Liver (tissue), 9 donors: ENCODE measurements around the gene SLC1A2. TPM values are rescaled to one million over a fixed set of nuclear protein-coding genes. Genes with fewer than 3 reads are reported as not detected.

Source experiments
- DNase-seq: peaks from one replicate; pipeline ENCODE4 v3.0.0-alpha.2; 2017; ENCODE audit warnings: low spot score
- H3K27ac ChIP-seq, 2 donors: one replicate each; pipeline ENCODE4 v1.7.0; 2013; ENCODE audit warnings: inconsistent platforms in 2 of 2, low read length in 2 of 2, control low read depth in 1 of 2, low read depth in 1 of 2, mild to moderate bottlenecking in 1 of 2
- H3K27me3 ChIP-seq, 4 donors: one replicate each; pipeline versions ENCODE4 v1.6.1 to v1.7.0; 2013; ENCODE audit warnings: low read length in 3 of 4, inconsistent platforms in 1 of 4, mild to moderate bottlenecking in 1 of 4, moderate library complexity in 1 of 4; ENCODE audit not compliant: control insufficient read depth in 4 of 4, insufficient read depth in 4 of 4
- H3K36me3 ChIP-seq, 4 donors: one replicate each; pipeline versions ENCODE4 v1.6.1 to v1.7.0; 2013; ENCODE audit warnings: low read length in 3 of 4, mild to moderate bottlenecking in 3 of 4, low read depth in 1 of 4, moderate library complexity in 1 of 4; ENCODE audit not compliant: control insufficient read depth in 4 of 4, insufficient read depth in 3 of 4
- H3K4me1 ChIP-seq, 4 donors: one replicate each; pipeline versions ENCODE4 v1.6.1 to v1.7.0; 2013; ENCODE audit warnings: low read length in 3 of 4, mild to moderate bottlenecking in 3 of 4, moderate library complexity in 1 of 4; ENCODE audit not compliant: control insufficient read depth in 4 of 4, insufficient read depth in 4 of 4
- H3K4me3 ChIP-seq, 3 donors: one replicate each; pipeline versions ENCODE4 v1.6.1 to v1.7.0; 2013; ENCODE audit warnings: low read length in 3 of 3, control low read depth in 1 of 3, low read depth in 1 of 3, mild to moderate bottlenecking in 1 of 3
- H3K9ac ChIP-seq, 2 donors: one replicate each; pipeline ENCODE4 v1.7.0; 2013; ENCODE audit warnings: low read length in 2 of 2, mild to moderate bottlenecking in 2 of 2, moderate library complexity in 2 of 2, control low read depth in 1 of 2, low read depth in 1 of 2
- H3K9me3 ChIP-seq, 4 donors: one replicate each; pipeline versions ENCODE4 v1.6.1 to v1.7.0; 2013; ENCODE audit warnings: low read length in 3 of 4; ENCODE audit not compliant: control insufficient read depth in 4 of 4
- ATF3 ChIP-seq: IDR thresholded peaks from 2 replicates; pipeline ENCODE4 v1.6.1; 2016; ENCODE audit warnings: antibody characterized with exemption
- EGR1 ChIP-seq, 2 donors: IDR thresholded peaks; 2 replicates each; pipeline ENCODE4 v1.6.1; 2016 to 2018; ENCODE audit warnings: antibody characterized with exemption in 2 of 2, low read depth in 2 of 2
- FOXA2 ChIP-seq: IDR thresholded peaks from 2 replicates; pipeline ENCODE4 v1.6.1; 2016; ENCODE audit warnings: antibody characterized with exemption
- GABPA ChIP-seq, 2 donors: IDR thresholded peaks in 1 of 2; conservative IDR thresholded peaks in 1 of 2; 2 replicates each; pipeline ENCODE4 v1.6.1; 2016; ENCODE audit warnings: antibody characterized with exemption in 2 of 2, mild to moderate bottlenecking in 1 of 2, moderate library complexity in 1 of 2
- HNF4A ChIP-seq, 2 donors: conservative IDR thresholded peaks; 2 replicates each; pipeline ENCODE4 v1.6.1; 2016; ENCODE audit warnings: antibody characterized with exemption in 2 of 2, mild to moderate bottlenecking in 2 of 2
- HNF4G ChIP-seq: IDR thresholded peaks from 2 replicates; pipeline ENCODE4 v1.6.1; 2016; ENCODE audit warnings: antibody characterized with exemption
- NR2F2 ChIP-seq: IDR thresholded peaks from 2 replicates; pipeline ENCODE4 v1.6.1; 2016; ENCODE audit warnings: antibody characterized with exemption
- RAD21 ChIP-seq, 2 donors: IDR thresholded peaks; 2 replicates each; pipeline ENCODE4 v1.6.1; 2016; ENCODE audit warnings: antibody characterized with exemption in 2 of 2, mild to moderate bottlenecking in 2 of 2
- REST ChIP-seq: IDR thresholded peaks from 2 replicates; pipeline ENCODE4 v1.6.1; 2016; ENCODE audit warnings: antibody characterized with exemption, mild to moderate bottlenecking
- RXRA ChIP-seq, 2 donors: IDR thresholded peaks; 2 replicates each; pipeline ENCODE4 v1.6.1; 2017 to 2018; ENCODE audit warnings: antibody characterized with exemption in 2 of 2, mild to moderate bottlenecking in 1 of 2
- SP1 ChIP-seq: IDR thresholded peaks from 2 replicates; pipeline ENCODE4 v1.6.1; 2018; ENCODE audit warnings: antibody characterized with exemption, mild to moderate bottlenecking
- TAF1 ChIP-seq: conservative IDR thresholded peaks from 2 replicates; pipeline ENCODE4 v1.6.1; 2016; ENCODE audit warnings: antibody characterized with exemption, mild to moderate bottlenecking
- YY1 ChIP-seq: IDR thresholded peaks from 2 replicates; pipeline ENCODE4 v1.6.1; 2016; ENCODE audit warnings: antibody characterized with exemption, mild to moderate bottlenecking
- ZBTB33 ChIP-seq: IDR thresholded peaks from 2 replicates; pipeline ENCODE4 v1.6.1; 2016; ENCODE audit warnings: antibody characterized with exemption
- WGBS: extraction: QIAGEN DNeasy Blood & Tissue Kit; methylation state at CpG from one replicate; pipeline ENCODE4 v1.1.7; 2013; 5-methylcytosine and 5-hydroxymethylcytosine counted together
- polyA plus RNA-seq, 2 donors: library from polyadenylated mRNA; stranded (reverse) in 1 of 2; unstranded in 1 of 2; fragments of 200-250 nt in 1 of 2; fragments of >200 nt in 1 of 2; fragmentation: Nextera tagmentation in 1 of 2; extraction: Ambion mirVana in 1 of 2; gene quantifications; one replicate each; pipeline versions ENCODE4 v1.2.1 to v1.2.3, GENCODE V29; 2013 to 2015
- total RNA-seq, 2 donors: library from RNA; depleted of rRNA; stranded (reverse); fragments of >200 nt; gene quantifications; one replicate each; pipeline ENCODE4 v1.2.3, GENCODE V29; 2014
- donor health status: healthy.
- donor health status: healthy.
- donor health status: healthy.
- donor health status: healthy.
- donor health status: healthy.

Gene SLC1A2
- total and polyA plus RNA-seq, 4 donors: 6.4 to 19.5 (median 13.5) TPM

- TF ChIP-seq SP1 (no peak), YY1 (no peak), ZBTB33 (no peak), FOXA2 (no peak), ATF3 (no peak), REST (no peak), TAF1 (no peak), HNF4A (conservative IDR thresholded peaks at IDR 0.05) (no peak), HNF4G (no peak), GABPA (IDR thresholded peaks at IDR 0.05 in 1 of 2, conservative IDR thresholded peaks at IDR 0.05 in 1 of 2) (no peak), EGR1 (IDR thresholded peaks at IDR 0.05; ENCODE audit: low read depth in 2 of 2) (no peak), RAD21 (IDR thresholded peaks at IDR 0.05) (no peak)
- Histone ChIP-seq H3K27me3 (no peaks in the 10 kb centered on the region), H3K27ac (no peak overlapping the region), H3K9me3 (no peaks in the 10 kb centered on the region), H3K9ac (no peak overlapping the region), H3K36me3 (peaks cover 0 to 10% (median 1%) of the 10 kb centered on the region in 4 donors), H3K4me1 (no peaks in the 10 kb centered on the region), H3K4me3 (no peak overlapping the region)
- DNase-seq: no peak
- WGBS: 56% methylated on average over 2 of the region's 2 CpGs
These were observed 137.0 kb downstream of the SLC1A2 start for GRCh38 chr11:35282221-35282882.

- H3K9me3 ChIP-seq: no peaks in the 10 kb centered on the region
- H3K4me3 ChIP-seq: no peak overlapping the region
- TF ChIP-seq RXRA (IDR thresholded peaks at IDR 0.05): peak in 1 of 2 donors; percentile 10
- no peak for TF ChIP-seq GABPA (IDR thresholded peaks at IDR 0.05 in 1 of 2, conservative IDR thresholded peaks at IDR 0.05 in 1 of 2)
- peak; percentile 56 for TF ChIP-seq NR2F2
- TF ChIP-seq HNF4A (conservative IDR thresholded peaks at IDR 0.05): peak in 1 of 2 donors; percentile 54
- H3K4me1 ChIP-seq: no peaks in the 10 kb centered on the region
- H3K36me3 ChIP-seq: peaks cover 0 to 7% (median 1%) of the 10 kb centered on the region in 4 donors
- no peak for DNase-seq
- H3K27me3 ChIP-seq: no peaks in the 10 kb centered on the region
- H3K9ac ChIP-seq: peak overlapping the region in 1 of 2 donors; percentile 7
- 66% methylated on average over 5 of the region's 5 CpGs for WGBS
- no peak overlapping the region for H3K27ac ChIP-seq
These were observed 138.1 kb downstream of the SLC1A2 start for GRCh38 chr11:35281169-35281688.
